Measurements from ENCODE around the gene PLA2G4F.

Gene PLA2G4F

DNA sequence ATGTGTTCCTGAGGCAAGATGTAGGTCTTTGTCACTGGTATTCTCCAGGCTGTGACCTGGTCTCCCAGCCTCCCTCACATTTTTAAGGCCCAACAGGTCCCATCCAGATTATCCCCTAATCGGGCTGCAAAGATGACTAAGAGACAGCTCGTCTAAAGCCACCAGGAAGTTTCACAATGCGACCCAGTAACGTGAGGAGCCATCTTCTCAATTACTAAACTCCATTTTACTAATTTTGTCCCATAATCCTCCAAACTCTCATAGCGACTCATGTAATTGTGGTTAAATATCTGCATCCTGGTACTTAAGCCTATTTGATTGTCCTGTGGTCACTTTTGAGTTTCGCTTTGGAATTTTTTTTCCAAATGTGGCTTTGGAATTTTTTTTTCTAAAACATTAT is 8.7 kb upstream of the PLA2G4F start:
- intact Hi-C loops (cut with DNase I): no loop called here
- DNase-seq: no peak

DNA sequence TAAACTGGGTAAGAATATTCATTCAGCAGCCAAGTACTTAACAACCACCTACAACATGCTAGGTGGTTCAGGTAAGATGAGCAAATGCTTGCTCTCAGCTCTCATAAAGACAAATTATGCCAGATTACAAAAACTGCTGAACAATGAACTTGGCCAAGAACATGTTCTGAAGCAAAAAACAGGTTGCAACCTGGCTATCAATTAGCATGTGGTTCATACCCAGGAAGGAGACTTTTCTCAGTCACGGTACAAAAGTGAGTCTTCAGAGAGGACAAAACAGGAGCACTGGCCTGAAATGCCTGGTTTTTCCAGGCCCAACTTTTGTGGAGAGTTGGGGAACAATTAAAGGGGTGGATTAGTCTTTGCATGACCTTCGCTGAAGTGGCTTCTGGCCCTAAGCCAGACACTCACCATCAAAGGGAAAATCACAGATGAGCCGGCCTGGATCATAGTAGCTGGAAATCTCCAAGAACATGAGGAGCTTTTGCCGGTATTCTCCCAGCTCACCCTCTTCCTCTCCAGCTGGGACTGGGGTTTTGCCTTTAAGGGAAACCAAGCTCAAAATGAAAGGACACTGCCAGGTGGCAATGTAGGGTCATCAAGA is 7.6 kb upstream of the PLA2G4F start:
- peak in 1 of 10 donors; percentile 39 for DNase-seq
- intact Hi-C loops (cut with DNase I): no loop called here

DNA sequence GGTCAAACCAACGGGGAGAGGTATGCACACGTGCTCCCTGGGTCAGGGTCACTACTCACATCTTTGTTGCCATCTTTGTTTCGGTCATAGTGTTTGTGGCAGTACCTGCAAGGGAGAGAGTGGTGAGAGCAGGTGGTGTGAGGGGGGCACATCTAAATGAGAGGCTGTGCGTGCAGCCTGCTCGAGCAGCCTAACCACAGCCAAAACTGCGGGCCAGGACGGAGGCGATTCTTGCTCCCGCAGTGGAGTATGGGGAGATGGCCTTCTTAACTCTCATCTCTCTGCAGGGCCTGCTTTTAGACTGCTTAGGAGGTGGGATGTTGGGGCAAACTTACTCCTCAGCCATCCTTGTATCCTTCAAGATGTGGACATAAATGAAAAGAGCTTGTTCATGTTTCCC is 6.9 kb upstream of the PLA2G4F start:
- DNase-seq: peak in 1 of 10 donors; percentile 46
- intact Hi-C loops (cut with DNase I): no loop called here

DNA sequence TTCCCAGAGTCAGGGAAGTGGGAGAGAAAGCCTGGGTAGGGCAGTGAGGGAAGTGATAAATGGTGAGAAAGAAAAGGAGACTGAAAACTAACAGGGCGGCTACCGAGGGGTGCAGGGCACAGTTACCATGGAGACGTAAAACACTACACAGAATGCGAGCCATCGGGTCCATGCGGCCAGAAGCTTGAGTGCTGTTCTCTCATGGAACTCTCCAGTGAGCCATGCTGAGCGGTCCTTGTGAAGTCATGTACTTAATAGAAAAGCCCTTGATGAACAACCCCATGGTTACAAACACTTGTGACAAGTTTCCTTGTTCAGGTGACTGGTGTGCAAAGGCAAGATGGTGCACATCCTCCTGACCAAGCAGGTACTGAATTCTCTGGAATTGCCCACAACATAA is 3.7 kb upstream of the PLA2G4F start:
- DNase-seq: no peak
- intact Hi-C loops (cut with DNase I): no loop called here

DNA sequence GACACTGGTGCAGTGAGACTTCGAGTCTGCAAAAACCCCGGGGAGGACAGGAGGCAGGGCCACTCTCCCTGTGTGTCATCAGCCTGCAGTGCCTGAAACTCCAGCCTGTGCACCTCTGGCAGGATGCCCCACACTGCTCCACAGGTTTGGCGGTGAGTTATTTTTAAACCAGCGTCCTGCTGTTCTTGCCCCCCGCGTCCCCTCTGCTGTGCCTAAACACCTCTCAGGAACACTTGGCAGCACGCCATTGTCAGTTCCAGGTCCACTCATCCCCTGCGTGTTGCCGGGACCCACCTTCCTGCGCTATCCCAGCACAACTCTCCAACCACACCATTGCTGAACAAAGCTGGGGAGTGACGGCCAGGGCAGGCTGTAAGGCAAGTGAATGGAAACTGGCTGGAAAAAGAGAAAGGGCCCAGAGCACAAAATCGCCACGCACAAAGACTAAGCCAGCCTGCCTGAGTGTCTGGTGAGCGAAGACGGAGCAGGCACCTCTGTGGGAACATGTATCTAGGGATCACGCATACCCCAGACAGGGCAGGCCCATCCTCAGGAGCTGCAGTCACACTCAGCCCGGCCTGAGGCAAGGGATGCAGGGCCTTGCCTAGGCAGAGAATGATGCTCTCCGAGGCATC is 3.1 kb upstream of the PLA2G4F start:
- peak in 2 of 10 donors; percentile 49 to 55 for DNase-seq
- intact Hi-C loops (cut with DNase I): no loop called here

DNA sequence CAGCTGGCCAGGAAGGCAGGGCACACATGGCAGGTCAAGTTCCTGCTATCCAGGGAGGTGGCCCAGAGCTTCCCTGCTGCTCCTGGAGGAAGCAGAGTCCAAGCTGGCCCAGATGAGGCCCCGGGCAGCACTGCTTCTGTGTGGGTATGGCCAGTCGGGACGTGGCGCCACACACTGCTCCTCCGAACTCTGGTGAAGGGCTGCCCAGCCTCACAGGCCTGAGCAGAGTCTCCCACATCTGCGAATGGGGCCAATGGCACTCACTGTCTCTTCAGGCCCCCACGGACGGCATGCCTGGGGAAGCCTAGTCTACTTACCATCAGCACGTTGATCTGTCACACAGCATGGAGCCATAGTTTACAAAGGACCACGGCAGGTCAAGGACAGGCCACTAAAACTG is 2.5 kb upstream of the PLA2G4F start:
- intact Hi-C loops (cut with DNase I): no loop called here
- peak in 1 of 10 donors; percentile 63 for DNase-seq

DNA sequence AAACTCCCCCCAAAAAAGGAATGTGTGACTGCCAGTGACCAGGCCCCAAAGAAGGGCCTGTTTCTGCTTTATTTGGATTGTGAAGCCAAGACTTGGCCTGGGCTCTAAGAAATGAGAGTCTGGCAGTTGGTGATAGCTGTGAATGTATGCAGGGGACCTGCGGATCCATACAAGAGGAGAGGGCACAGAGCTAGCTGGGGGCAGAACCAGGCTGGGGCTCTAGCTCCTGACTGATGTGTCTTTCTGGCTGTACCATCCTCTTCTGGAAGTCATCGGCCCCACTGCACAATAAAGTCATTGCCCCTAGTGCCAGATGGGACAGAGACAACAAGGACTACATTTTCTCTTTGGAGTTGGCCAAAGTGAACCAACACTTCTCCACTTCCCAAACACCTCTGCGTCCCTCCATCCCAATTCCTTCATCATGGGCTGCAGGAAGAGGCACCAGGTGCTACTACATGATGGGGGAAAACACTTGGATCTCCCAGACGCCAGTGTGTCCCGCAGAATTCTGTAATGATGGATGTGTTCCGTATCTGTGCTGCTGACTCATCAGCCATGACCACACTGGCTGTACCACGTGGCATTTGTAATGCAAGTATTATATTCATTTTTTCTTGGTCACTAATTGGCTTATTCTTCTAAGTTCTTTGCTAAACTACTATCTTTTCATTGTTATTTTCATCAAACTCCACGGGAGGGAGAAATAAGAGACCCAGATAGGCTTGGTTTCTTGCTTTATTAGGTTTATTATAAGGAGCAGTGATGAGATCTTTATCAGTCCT is 1.7 kb upstream of the PLA2G4F start:
- intact Hi-C loops (cut with DNase I): no loop called here
- DNase-seq: peak in 1 of 10 donors; percentile 54

DNA sequence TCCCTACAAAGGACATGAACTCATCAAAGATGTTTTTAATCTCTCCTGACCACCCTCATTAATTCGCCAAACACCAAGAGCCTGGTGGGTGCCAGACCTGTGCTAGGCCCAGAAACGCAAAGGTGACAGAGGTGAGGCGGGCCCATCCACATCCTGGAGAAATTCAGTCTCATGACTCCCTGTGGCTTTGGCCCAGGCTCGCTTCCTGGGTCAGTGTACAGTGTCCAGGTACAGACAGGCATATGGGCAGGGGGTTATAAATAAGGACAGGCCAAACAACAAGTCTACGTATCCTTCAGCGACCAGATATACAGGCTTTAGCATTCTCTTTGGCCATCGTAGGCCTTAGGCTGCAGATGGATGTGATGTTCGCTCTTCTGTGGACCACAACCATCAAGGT is 945 bp upstream of the PLA2G4F start:
- intact Hi-C loops (cut with DNase I): no loop called here
- peak in 1 of 10 donors; percentile 47 for DNase-seq

DNA sequence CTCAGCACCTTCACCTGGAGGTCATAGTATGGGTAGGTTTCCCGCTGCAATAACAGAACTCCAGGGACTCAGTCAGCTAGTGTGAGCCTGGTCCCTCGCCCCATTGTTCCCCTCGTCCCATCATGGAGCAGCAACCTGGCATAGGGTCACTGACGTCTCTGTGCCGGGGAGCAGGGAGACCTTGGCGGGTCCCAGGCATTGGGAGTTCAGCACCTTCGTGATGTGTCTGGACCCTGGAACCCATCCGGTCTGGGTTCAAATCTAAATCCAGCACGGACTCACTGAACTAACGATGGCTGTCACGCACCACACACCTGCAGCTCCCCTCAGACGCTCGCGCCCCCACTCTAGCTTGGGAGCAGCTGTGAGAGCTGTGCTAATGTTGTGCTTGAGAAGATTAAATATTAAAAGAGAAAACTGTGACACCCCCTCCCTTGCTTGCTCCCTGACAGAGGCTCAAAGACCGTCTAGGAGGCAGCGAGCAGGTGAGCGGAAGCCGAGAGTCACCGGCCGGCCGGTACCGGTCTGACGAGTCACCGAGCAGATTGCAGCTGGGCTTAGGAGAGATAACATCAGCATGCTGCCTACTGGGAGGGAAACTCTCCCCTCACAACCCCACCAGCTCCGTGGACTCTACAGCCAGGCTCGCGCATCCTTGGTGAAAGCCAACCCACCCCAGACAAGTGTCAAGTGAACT is 742 bp downstream of the PLA2G4F start:
- peak in 2 of 10 donors; percentile 30 to 49 for DNase-seq
- intact Hi-C loops (cut with DNase I): no loop called here

DNA sequence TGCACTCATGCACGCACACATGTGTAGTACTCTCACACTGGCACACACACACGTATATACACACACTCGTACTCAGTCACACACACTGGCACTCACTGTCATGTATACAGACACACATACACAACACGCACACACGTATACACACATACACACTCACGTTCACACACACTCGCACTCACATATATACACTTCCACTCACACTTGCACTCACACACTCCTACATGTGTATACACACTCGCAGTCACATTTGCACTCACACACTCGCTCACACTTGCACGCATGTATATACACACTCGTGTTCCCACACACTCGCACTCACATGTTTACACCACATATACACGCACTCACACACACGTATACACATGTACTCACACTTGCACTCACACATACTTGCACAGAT is 1.5 kb downstream of the PLA2G4F start:
- intact Hi-C loops (cut with DNase I): no loop called here

DNA sequence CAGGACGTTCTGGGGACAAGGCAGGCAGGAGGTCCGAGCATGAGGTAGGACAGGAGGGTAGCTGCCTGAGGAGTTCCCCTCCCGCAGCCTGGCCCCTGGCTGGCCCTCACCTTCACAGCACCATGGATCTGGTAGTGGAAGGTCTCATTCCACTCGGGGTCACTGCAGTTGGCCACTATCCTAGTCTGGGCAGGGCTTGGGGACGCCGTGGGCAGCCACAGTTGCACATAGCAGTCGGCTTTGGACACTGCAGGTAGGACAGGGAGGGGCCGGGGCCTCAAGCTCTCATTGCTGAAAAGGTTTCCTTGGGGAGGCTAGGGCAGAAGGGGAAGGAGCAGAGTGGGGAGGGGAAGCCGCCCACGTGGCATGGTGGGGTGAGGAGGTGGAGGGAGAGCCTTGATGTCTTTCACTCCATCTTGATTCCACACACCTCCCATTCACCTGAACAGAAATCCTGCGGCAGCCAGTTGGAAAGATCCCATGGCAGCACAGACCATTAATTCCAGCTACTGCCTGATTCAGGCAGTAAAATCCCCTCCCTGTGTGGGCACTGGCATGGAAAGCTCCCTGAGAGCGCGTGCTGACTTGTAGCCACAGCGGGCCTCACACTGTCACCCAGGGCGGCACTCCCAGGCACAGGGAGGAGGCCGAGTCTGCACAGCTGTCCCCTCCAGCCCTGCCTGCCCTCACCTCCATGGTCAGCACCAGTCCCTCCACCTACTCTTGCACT is 2.1 kb downstream of the PLA2G4F start:
- intact Hi-C loops (cut with DNase I): no loop called here
- DNase-seq: peak in 2 of 10 donors; percentile 47 to 76

More for the DNA sequence above, 1.5 kb downstream of the PLA2G4F start:
- peak in 1 of 10 donors; percentile 4 for DNase-seq

DNA sequence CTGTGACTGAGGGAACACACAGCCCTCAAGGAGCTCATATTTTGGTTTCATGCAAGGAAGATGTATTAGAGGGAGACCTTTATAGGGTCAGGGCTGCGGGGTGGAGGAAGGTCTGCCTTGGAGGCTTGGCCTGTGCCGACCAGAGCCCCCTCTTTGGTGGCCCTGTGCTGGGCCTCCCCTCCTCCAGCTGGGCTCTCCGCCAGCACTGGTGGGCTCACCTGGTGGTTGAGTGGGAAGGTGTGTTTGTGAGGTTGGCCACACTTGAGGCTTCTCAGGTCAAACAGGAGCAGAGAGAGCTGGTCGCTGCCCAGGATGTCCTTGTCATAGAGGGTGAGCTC is 2.6 kb downstream of the PLA2G4F start:
- intact Hi-C loops (cut with DNase I): no loop called here
- no peak for DNase-seq

DNA sequence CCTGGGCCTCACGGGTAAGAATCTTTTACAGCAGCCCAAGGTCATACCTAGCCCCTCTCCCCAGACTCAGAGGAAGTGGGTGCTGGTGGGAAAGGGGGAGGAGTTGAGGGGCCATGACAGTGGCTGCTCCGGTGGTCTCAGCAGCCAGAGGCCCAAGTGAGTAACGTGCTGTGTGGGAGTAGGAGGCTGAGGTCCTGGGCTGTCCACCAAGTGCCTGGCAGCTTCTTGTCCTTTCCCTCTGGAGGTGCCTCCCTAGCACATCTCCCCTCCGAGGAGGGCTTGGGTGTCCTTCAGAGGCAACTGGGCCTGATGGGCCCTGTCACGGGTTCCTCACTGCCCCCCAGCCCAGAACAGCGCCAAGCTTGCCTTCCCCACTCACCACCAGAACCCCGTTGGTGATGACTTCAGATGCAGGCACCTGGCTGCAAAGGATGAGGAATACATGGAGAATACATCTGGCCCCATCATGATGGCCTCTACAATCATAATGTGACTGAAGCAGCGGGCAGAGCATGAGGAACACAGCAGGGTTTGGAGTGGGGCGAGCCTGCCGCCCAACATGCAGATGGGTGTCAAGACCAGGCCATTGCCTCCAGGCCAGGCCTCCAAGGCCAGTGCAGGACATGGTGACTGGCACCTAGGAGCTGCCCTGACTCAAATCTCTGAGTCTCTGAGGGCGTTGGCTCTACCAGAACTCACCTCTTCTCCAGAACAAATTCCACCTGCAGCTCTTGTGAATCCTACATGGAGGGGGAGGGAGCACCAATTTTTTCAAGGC is 3.3 kb downstream of the PLA2G4F start:
- peak in 2 of 10 donors; percentile 52 for DNase-seq
- intact Hi-C loops (cut with DNase I): no loop called here

DNA sequence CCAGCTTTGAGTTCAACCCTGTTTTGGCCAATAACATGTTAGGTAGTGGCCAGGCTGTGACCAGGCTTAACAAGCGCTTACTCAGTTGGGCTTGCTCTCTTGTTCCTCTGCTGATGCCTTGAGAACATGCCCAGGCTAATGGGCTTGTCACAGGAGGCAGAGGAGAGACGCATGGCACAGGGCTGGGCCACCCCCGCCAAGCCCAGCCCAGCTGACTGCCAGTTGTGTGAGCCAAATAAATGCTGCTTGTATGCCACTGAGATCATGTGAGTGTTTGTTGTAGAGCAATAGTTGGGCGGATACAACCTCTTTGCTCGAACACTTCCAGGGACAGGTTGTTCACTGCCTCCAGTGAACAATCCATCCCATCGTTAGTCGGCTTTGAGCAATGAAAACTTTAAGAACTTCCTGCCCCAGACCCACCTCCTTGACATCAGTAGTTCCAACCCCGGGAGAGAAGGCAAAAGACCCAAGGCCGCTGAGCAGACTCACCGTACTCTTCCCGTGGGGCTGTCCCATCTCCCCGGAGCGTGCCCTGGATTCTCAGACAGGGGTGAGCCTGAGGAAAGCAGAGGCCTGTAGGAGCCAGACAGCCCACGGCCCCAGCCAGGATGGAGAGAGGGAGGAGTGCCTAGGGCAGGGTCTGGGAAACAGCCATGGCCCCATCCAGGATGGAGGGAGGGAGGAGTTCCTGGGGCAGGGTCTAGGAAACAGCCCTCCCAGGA is 4.1 kb downstream of the PLA2G4F start:
- peak in 3 of 10 donors; percentile 35 to 80 (median 62) for DNase-seq
- intact Hi-C loops (cut with DNase I): no loop called here

DNA sequence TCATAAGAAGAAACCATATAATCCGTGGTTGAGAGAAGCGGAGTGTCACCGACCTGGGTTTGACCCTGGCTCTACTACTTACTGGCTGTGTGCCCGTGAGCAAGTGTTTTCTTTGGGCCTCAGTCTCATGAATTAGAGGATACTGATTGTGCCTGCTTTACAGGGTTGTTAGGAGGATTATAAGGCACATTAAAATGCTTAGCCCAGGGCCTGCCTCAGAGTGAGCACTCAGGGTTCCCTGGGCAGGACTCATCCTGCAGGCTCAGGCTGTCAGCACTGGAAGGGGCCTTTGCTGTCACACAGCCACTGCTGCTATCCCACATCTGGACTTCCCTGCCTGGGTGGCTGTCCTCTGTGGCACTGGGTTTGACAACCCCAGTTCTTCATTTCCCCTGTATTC is 4.7 kb downstream of the PLA2G4F start:
- DNase-seq: peak in 2 of 10 donors; percentile 14 to 77
- intact Hi-C loops (cut with DNase I): no loop called here

DNA sequence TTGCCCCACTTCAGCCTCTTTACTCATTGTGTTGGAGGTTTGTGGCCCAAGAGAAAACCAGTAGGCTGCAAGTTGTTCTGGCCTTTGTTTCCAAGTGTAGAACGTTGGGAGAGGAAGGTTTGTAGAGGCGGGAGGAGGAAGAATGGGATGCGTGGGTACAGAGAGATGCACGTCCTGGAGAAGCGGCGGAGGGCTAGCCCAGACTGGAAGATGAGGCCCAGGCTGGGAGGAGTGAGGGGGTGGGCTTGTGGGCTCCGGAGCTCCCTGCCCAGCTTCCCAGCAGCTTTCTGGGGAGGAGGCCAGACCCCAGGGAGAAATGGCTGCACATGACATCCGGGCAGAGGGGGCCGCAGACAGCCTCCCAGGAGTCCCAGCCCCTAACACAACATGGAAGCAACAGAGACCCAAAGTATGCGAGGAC is 5.3 kb downstream of the PLA2G4F start:
- intact Hi-C loops (cut with DNase I): no loop called here
- DNase-seq: peak in 2 of 10 donors; percentile 28 to 32

DNA sequence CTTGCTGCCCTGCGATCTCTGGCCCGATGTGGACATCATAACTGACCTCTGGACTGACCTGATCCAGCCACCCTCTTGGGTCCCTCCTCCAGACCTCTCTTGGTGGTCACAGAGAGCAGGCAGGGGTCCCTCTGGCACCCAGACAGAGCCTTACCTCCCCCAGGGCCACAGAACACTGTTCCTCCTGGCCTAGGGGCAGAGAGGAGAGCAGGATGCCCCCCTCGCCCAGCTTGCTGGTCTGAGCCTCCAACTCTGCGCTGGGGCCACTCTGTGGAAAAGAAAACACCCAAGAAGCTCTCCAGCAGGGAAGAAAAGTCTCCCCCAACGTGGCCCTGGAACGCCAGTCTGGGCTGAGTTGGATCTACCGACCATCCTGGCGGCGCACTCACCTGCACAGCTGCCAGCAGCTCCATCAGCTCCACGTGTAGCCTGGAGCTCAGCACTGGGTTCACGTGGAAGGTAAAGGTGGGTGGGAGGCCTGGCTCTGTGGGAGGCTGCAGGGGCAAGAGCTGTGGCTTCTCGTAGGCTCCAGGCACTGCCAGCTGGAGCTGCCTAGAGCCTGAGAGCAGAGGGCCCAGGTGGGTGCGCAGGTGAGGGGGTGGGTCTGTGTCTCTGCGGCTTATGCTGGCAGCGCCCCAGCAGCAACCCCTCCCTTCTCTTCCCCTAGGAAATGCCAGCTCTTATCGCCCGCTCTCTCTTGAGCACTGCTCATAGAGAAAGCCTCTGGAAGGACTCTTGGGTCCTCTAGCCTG is 6.0 kb downstream of the PLA2G4F start:
- DNase-seq: peak in 2 of 10 donors; percentile 53 to 63
- intact Hi-C loops (cut with DNase I): no loop called here
